Upper lobe of right lung (tissue), 1 donor: ENCODE data around the gene ELAVL1. TPM values are rescaled to one million over a fixed set of nuclear protein-coding genes. Genes with fewer than 3 reads are reported as not detected.
A peak's percentile ranks its signal among the peaks of the same experiment; 100 is the strongest.

Experiments
- ATAC-seq: fragments of 200-7000 bp; cut with Tn5 transposase; one replicate; pipeline ENCODE4 v1.9.1; 2020; ENCODE audit warnings: mild to moderate bottlenecking, moderate library complexity
- DNase-seq: peaks from one replicate; pipeline ENCODE4 v3.0.0-alpha.2; 2020
- H3K27ac ChIP-seq: fragments of 200-600 bp; one replicate; pipeline ENCODE4 v1.8.0; 2022
- H3K27me3 ChIP-seq: fragments of 200-600 bp; one replicate; pipeline ENCODE4 v1.8.0; 2022; ENCODE audit warnings: mild to moderate bottlenecking
- H3K36me3 ChIP-seq: fragments of 200-600 bp; one replicate; pipeline ENCODE4 v1.8.0; 2022
- H3K4me1 ChIP-seq: fragments of 200-600 bp; one replicate; pipeline ENCODE4 v1.8.0; 2022
- H3K4me3 ChIP-seq: fragments of 200-600 bp; one replicate; pipeline ENCODE4 v1.8.0; 2022; ENCODE audit warnings: mild to moderate bottlenecking
- H3K9me3 ChIP-seq: fragments of 200-600 bp; one replicate; pipeline ENCODE4 v1.8.0; 2022
- intact Hi-C: fragments of 100-400 bp; cut with DNase I; formaldehyde crosslinking; loops from one replicate; pipeline ENCODE4 v1.11.0; 2022
- total RNA-seq: library from RNA; stranded (reverse); fragmentation: NEBNext Ultra II Directional; extraction: Animal tissue kit (Norgen Biotek cat#: 25700); gene quantifications from one replicate; pipeline ENCODE4 v1.2.1, GENCODE V29; 2021
- TF ChIP-seq, protein P1 (sequence below): fragments of 200-600 bp; IDR thresholded peaks from one replicate; pipeline ENCODE4 v1.8.0; 2022; ENCODE audit warnings: antibody characterized with exemption
- donor health status: DM: no; HTN: yes; CAD: no; lungs with severe emphysema.

ELAVL1 gene
- total RNA-seq, 1 donor from 2014 or later: 65.9 TPM

GRCh38 chr19:7994114-7994513 is 11.3 kb downstream of the ELAVL1 start:
- no peaks in the 10 kb centered on the region for H3K27me3 ChIP-seq
- H3K4me3 ChIP-seq: no peak overlapping the region
- TF ChIP-seq, protein P1, sequence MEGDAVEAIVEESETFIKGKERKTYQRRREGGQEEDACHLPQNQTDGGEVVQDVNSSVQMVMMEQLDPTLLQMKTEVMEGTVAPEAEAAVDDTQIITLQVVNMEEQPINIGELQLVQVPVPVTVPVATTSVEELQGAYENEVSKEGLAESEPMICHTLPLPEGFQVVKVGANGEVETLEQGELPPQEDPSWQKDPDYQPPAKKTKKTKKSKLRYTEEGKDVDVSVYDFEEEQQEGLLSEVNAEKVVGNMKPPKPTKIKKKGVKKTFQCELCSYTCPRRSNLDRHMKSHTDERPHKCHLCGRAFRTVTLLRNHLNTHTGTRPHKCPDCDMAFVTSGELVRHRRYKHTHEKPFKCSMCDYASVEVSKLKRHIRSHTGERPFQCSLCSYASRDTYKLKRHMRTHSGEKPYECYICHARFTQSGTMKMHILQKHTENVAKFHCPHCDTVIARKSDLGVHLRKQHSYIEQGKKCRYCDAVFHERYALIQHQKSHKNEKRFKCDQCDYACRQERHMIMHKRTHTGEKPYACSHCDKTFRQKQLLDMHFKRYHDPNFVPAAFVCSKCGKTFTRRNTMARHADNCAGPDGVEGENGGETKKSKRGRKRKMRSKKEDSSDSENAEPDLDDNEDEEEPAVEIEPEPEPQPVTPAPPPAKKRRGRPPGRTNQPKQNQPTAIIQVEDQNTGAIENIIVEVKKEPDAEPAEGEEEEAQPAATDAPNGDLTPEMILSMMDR: no peak
- no peak for DNase-seq
- peak overlapping the region; percentile 48 for H3K27ac ChIP-seq
- intact Hi-C loops: no loop called here
- no peaks in the 10 kb centered on the region for H3K9me3 ChIP-seq
- peaks cover 6% of the 10 kb centered on the region for H3K4me1 ChIP-seq
- H3K36me3 ChIP-seq: peaks cover 30% of the 10 kb centered on the region
- no peak for ATAC-seq

DNA sequence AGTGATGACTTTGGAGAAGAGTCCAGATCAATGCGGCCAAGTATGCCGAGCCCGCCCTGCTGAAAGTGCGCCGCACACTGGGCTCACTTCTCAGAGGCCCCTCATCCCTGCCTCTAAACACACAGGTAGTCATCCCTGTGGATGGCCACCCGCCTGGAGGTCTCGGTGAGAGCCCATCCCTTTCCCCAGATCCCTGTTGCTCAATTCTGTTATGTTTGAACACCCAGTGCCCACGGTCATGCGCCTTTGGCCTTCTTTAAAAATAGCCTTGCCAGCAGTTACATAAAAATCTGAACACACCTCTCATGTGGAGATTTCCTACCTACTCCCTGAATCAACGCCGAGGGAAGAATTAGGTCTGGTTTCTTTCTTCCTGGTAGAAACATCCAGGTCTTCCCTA is 11.9 kb downstream of the ELAVL1 start:
- no peak overlapping the region for H3K4me3 ChIP-seq
- H3K9me3 ChIP-seq: no peaks in the 10 kb centered on the region
- H3K36me3 ChIP-seq: peaks cover 36% of the 10 kb centered on the region
- ATAC-seq (peak; percentile 73), DNase-seq (no peak)
- H3K27ac ChIP-seq: peak overlapping the region; percentile 48
- H3K4me1 ChIP-seq: peaks cover 9% of the 10 kb centered on the region
- H3K27me3 ChIP-seq: no peaks in the 10 kb centered on the region
- TF ChIP-seq, protein P1: no peak
- intact Hi-C loops: no loop called here

DNA sequence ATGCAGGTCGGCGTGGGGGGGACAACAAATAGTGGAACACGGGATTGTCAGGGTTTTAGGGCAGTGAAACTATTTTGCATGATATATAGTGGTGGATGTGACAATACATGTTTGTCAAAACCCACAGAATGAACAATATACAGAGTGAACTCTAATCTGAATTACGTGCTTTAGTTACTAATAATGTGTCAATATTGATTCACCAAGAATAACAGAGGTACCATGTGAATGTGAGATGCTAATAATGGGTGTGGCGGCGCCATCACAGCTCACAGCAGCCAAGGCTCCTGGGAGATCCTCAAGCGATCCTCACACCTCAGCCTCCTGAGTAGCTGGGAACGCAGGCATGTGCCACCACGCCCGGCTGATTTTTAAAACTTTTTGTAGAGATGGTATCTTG is 12.9 kb downstream of the ELAVL1 start:
- H3K27ac ChIP-seq: no peak overlapping the region
- ATAC-seq (no peak), DNase-seq (no peak)
- intact Hi-C loops: no loop called here
- TF ChIP-seq, protein P1: no peak
- H3K36me3 ChIP-seq: peaks cover 44% of the 10 kb centered on the region
- H3K9me3 ChIP-seq: no peaks in the 10 kb centered on the region
- no peak overlapping the region for H3K4me3 ChIP-seq
- H3K27me3 ChIP-seq: no peaks in the 10 kb centered on the region
- H3K4me1 ChIP-seq: peaks cover 12% of the 10 kb centered on the region

- TF ChIP-seq, protein P1: no peak
- no peaks in the 10 kb centered on the region for H3K9me3 ChIP-seq
- peaks cover 58% of the 10 kb centered on the region for H3K36me3 ChIP-seq
- H3K4me1 ChIP-seq: peaks cover 28% of the 10 kb centered on the region
- DNase-seq (no peak), ATAC-seq (peak; percentile 65)
- no peak overlapping the region for H3K4me3 ChIP-seq
- intact Hi-C loops: no loop called here
- peak overlapping the region; percentile 74 for H3K27ac ChIP-seq
- no peaks in the 10 kb centered on the region for H3K27me3 ChIP-seq
Observed at GRCh38 chr19:7989071-7989575, 16.3 kb downstream of the ELAVL1 start.

- H3K36me3 ChIP-seq: peaks cover 62% of the 10 kb centered on the region
- intact Hi-C loops: no loop called here
- no peaks in the 10 kb centered on the region for H3K9me3 ChIP-seq
- peak overlapping the region; percentile 74 for H3K27ac ChIP-seq
- H3K4me3 ChIP-seq: no peak overlapping the region
- ATAC-seq (peak; percentile 68), DNase-seq (no peak)
- TF ChIP-seq, protein P1: no peak
- no peaks in the 10 kb centered on the region for H3K27me3 ChIP-seq
- peaks cover 28% of the 10 kb centered on the region for H3K4me1 ChIP-seq
Observed at GRCh38 chr19:7988307-7988706, 17.1 kb downstream of the ELAVL1 start.
